Fibroblast of lung (primary cell): Measurements from ENCODE around the gene PLPPR2.

Experiments
- EZH2 ChIP-seq: IDR thresholded peaks from 2 replicates; pipeline ENCODE4 v1.5.1; 2012; ENCODE audit warnings: low read length, control low read depth, mild to moderate bottlenecking; ENCODE audit errors: missing control alignments
- TF ChIP-seq, protein P1 (sequence below), 2 donors: IDR thresholded peaks in 1 of 2; conservative IDR thresholded peaks in 1 of 2; 1 replicate in 1 of 2; 2 replicates in 1 of 2; pipeline ENCODE4 v1.5.1; 2011 to 2012; ENCODE audit warnings: low read length in 2 of 2, control low read depth in 1 of 2, inconsistent platforms in 1 of 2, low read depth in 1 of 2, mild to moderate bottlenecking in 1 of 2

GRCh38 chr19:11390359-11390758 is 35.1 kb downstream of the PLPPR2 start:
- TF ChIP-seq, protein P1, sequence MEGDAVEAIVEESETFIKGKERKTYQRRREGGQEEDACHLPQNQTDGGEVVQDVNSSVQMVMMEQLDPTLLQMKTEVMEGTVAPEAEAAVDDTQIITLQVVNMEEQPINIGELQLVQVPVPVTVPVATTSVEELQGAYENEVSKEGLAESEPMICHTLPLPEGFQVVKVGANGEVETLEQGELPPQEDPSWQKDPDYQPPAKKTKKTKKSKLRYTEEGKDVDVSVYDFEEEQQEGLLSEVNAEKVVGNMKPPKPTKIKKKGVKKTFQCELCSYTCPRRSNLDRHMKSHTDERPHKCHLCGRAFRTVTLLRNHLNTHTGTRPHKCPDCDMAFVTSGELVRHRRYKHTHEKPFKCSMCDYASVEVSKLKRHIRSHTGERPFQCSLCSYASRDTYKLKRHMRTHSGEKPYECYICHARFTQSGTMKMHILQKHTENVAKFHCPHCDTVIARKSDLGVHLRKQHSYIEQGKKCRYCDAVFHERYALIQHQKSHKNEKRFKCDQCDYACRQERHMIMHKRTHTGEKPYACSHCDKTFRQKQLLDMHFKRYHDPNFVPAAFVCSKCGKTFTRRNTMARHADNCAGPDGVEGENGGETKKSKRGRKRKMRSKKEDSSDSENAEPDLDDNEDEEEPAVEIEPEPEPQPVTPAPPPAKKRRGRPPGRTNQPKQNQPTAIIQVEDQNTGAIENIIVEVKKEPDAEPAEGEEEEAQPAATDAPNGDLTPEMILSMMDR (conservative IDR thresholded peaks at IDR 0.05 in 1 of 2, IDR thresholded peaks at IDR 0.05 in 1 of 2; ENCODE audit: low read depth in 1 of 2, low read length in 2 of 2), result no peak
- no peak for TF ChIP-seq EZH2
